ENCODE data around the gene ADAMTS19.
A peak's percentile ranks its signal among the peaks of the same experiment; 100 is the strongest.

The ADAMTS19 gene

DNA sequence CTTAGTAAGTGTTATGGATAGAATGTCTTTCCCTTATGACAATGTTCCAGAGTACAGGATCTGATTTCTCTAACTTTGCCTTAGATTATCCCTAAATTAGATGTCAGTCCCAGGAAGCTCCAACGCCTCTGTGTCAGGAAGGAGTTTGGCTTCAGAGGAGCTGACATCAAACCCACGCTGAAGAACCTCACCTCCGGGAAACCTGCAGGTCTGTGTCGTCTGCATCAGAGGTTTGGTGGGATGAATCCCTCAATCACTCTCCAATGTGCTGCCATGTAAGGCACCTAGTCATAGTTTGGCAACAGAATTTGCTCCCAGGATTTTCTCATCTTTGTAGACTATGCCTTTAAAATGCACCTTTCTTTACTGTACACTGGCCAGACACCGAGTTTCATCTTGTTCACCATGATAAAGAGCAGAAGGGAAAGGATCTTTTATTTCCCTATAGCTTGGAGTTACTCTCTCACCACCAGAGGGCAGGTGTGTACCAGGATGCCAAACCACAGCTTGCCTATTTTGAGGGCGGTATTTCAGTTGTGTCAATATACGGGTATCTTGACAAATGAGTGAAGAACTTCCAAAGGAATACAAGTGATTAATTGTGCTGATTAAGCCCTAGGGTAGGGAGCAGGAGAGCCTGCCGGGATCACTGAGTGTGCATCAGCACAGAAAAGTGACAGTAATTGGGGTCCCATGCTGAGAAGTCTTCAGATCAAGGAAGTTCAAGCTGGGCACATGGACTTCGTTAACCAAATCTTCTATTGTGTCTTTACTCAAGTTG, 311.1 kb downstream of the ADAMTS19 start:
- Histone ChIP-seq H3K27me3 (ENCODE audit: insufficient read depth, poor library complexity, severe bottlenecking) (no peaks in the 10 kb centered on the region), H3K4me3 (replicated peaks; ENCODE audit: insufficient read depth, low read length) (no peak overlapping the region), H3K27ac (replicated peaks) (no peak overlapping the region)
- TF ChIP-seq SPI1 (IDR thresholded peaks at IDR 0.05; ENCODE audit: borderline replicate concordance, low read depth) (no peak), CTCF (IDR thresholded peaks at IDR 0.05; ENCODE audit: insufficient read depth, low read length) (peak; percentile 56)
- peak in 1 of 2 experiments; percentile 15 for DNase-seq (ENCODE audit: low read depth in 1 of 2, low spot score in 1 of 2)

DNA sequence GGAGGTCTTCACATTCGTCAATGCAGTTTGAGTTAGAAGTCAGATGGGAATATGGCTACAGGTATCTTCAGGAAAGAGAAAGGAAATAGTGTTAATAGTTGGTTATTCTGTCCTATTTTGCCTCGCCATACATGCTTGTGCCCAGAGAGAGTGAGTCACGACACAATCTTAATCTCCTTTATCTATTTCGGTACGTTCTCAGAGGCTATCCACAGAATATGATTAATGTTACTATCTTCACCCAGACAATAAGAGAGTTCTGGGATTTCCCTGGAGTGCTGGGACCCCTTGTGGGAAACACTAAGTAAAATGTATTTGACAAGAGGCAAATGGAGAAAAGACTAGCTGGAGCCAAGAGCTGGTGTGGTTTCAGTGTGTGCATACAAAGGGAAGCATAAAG, 313.3 kb downstream of the ADAMTS19 start:
- DNase-seq (ENCODE audit: low read depth in 1 of 2, low spot score in 1 of 2) = no peak
- H3K27ac ChIP-seq (replicated peaks) = no peak overlapping the region
- H3K27me3 ChIP-seq (ENCODE audit: insufficient read depth, poor library complexity, severe bottlenecking) = no peaks in the 10 kb centered on the region
- TF ChIP-seq GABPA (IDR thresholded peaks at IDR 0.05; ENCODE audit: low read depth) (no peak), CTCF (IDR thresholded peaks at IDR 0.05; ENCODE audit: insufficient read depth, low read length) (no peak), POLR2AphosphoS5 (IDR thresholded peaks at IDR 0.05; ENCODE audit: low read depth) (no peak), SPI1 (IDR thresholded peaks at IDR 0.05; ENCODE audit: borderline replicate concordance, low read depth) (no peak)
- TF ChIP-seq, protein P1, sequence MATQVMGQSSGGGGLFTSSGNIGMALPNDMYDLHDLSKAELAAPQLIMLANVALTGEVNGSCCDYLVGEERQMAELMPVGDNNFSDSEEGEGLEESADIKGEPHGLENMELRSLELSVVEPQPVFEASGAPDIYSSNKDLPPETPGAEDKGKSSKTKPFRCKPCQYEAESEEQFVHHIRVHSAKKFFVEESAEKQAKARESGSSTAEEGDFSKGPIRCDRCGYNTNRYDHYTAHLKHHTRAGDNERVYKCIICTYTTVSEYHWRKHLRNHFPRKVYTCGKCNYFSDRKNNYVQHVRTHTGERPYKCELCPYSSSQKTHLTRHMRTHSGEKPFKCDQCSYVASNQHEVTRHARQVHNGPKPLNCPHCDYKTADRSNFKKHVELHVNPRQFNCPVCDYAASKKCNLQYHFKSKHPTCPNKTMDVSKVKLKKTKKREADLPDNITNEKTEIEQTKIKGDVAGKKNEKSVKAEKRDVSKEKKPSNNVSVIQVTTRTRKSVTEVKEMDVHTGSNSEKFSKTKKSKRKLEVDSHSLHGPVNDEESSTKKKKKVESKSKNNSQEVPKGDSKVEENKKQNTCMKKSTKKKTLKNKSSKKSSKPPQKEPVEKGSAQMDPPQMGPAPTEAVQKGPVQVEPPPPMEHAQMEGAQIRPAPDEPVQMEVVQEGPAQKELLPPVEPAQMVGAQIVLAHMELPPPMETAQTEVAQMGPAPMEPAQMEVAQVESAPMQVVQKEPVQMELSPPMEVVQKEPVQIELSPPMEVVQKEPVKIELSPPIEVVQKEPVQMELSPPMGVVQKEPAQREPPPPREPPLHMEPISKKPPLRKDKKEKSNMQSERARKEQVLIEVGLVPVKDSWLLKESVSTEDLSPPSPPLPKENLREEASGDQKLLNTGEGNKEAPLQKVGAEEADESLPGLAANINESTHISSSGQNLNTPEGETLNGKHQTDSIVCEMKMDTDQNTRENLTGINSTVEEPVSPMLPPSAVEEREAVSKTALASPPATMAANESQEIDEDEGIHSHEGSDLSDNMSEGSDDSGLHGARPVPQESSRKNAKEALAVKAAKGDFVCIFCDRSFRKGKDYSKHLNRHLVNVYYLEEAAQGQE (IDR thresholded peaks at IDR 0.05; ENCODE audit: insufficient replicate concordance, low read depth) = no peak
- H3K4me3 ChIP-seq (replicated peaks; ENCODE audit: insufficient read depth, low read length) = no peak overlapping the region

DNA sequence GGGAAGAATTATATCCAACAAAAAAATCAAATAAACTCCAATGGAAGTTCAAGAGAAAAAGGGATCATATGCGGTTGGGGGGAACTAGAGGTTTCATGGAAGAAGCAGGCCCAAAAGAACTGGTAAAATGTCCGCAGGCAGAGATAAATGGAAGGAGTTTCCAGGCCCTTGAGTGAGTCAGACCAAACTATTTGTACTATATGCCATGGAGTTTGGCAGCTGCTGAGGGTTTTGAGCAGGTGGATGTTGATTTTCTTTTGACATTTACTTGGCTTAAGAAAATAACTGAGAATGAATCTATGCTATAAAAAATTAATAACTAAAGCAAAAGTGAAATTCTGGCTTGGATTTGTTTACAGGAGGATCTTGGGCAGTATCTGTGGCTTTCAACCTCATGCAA, 321.5 kb downstream of the ADAMTS19 start:
- Histone ChIP-seq H3K27me3 (ENCODE audit: insufficient read depth, poor library complexity, severe bottlenecking) (no peaks in the 10 kb centered on the region), H3K4me3 (replicated peaks; ENCODE audit: insufficient read depth, low read length) (no peak overlapping the region), H3K27ac (replicated peaks) (no peak overlapping the region)
- TF ChIP-seq GABPA (IDR thresholded peaks at IDR 0.05; ENCODE audit: low read depth) = no peak
- no peak for TF ChIP-seq CTCF (IDR thresholded peaks at IDR 0.05; ENCODE audit: insufficient read depth, low read length)
- no peak for TF ChIP-seq SPI1 (IDR thresholded peaks at IDR 0.05; ENCODE audit: borderline replicate concordance, low read depth)
- no peak for TF ChIP-seq POLR2AphosphoS5 (IDR thresholded peaks at IDR 0.05; ENCODE audit: low read depth)
- TF ChIP-seq, protein P1 (IDR thresholded peaks at IDR 0.05; ENCODE audit: insufficient replicate concordance, low read depth) = no peak
- DNase-seq (ENCODE audit: low read depth in 1 of 2, low spot score in 1 of 2) = no peak
